HL-60 (cell line): ENCODE data around the gene CORIN.

Experiments used
- DNase-seq, 2 experiments: peaks; one replicate each; pipeline ENCODE4 v3.0.0-alpha.2; 2010 to 2020; ENCODE audit warnings: low read depth in 1 of 2, low spot score in 1 of 2
- H3K27ac ChIP-seq: fragments of 250-450 bp; sonication (Bioruptor Pico); replicated peaks from 2 replicates; pipeline ENCODE4 v1.5.1; 2020; ENCODE audit warnings: mild to moderate bottlenecking, moderate library complexity
- H3K27me3 ChIP-seq: fragments of 250-450 bp; sonication (Bioruptor Pico); 2 replicates; pipeline ENCODE4 v1.5.1; 2021; ENCODE audit warnings: mild to moderate bottlenecking, moderate library complexity; ENCODE audit not compliant: insufficient read depth, poor library complexity, severe bottlenecking
- H3K4me3 ChIP-seq: replicated peaks from 2 replicates; pipeline ENCODE4 v1.5.1; 2011; ENCODE audit warnings: mild to moderate bottlenecking, control low read depth, low read length; ENCODE audit not compliant: insufficient read depth
- CTCF ChIP-seq: IDR thresholded peaks from one replicate; pipeline ENCODE4 v1.5.1; 2011; ENCODE audit warnings: low read length, control low read depth, inconsistent platforms; ENCODE audit not compliant: insufficient read depth
- GABPA ChIP-seq: IDR thresholded peaks from 2 replicates; pipeline ENCODE4 v1.6.1; 2012; ENCODE audit warnings: low read depth
- POLR2AphosphoS5 ChIP-seq: IDR thresholded peaks from 2 replicates; pipeline ENCODE4 v1.6.1; 2012; ENCODE audit warnings: low read depth
- REST ChIP-seq: IDR thresholded peaks from 2 replicates; pipeline ENCODE4 v1.6.1; 2012; ENCODE audit warnings: low read depth; ENCODE audit not compliant: insufficient replicate concordance
- SPI1 ChIP-seq: IDR thresholded peaks from 2 replicates; pipeline ENCODE4 v1.6.1; 2012; ENCODE audit warnings: low read depth, mild to moderate bottlenecking, borderline replicate concordance

The CORIN gene

DNA sequence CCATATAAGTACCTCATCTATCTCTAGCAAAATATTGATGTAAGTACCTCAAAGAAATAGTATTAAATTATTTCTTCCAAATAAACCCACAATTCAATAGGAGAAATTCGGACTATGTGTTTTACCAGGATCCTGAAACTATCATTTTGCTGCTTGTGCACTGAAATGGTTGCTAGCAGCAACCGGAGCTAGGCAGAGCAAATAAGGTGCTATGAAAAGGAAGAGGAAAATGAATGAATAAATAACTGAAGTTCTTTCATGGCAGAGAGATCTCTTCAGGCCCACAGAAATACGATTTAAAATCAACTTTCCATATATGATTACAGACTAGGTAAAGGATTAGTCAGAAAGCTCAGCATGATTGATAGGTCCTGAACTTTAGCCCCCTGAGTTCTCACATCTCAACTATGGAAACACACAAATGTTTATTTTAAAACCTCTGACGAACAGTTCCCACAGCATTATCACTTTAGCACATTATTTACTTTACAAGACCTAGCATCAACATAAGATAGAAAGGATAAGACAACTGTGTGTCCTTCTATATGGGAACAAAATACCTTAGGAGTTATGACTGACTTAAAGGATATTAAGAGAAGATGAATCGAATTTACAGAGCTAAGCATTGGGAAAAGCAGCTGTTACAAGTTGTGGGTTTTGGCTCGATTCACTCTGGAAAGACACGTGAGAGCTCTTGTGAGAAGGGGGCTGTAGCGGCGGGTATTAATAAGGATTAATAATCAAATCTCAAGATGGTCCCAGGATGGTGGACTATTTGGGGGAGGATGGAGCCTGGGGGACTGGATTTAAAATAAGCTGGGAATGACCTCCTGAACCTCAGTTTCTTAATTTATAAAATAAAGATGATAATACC, 104.3 kb downstream of the CORIN start:
- DNase-seq = no peak
- TF ChIP-seq POLR2AphosphoS5 = no peak
- TF ChIP-seq SPI1 = no peak
- no peak for TF ChIP-seq CTCF
- TF ChIP-seq REST = no peak
- no peak for TF ChIP-seq GABPA
- Histone ChIP-seq H3K27ac (no peak overlapping the region), H3K27me3 (no peaks in the 10 kb centered on the region), H3K4me3 (no peak overlapping the region)

DNA sequence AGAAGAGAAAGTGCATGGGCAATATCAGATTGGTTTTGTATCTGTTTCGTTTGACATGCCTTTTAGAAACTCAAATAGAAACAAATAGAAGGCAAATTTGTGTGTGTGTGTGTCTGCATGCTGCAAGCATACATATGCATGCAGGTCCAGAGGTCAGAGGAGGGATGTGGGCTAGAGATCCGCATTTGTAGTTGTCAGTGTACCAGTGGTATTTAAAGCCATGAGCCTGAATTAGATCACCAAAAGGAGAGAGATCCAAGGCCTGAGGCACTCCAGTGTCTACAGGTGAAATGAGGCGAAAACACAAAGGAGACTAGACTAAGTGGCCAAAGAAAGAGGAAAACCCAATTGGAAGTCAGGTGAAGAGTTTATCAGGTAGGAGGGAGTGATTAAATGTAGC, 106.7 kb downstream of the CORIN start:
- no peak overlapping the region for H3K4me3 ChIP-seq
- TF ChIP-seq GABPA = no peak
- TF ChIP-seq SPI1 = no peak
- TF ChIP-seq REST = no peak
- TF ChIP-seq CTCF = no peak
- no peak for TF ChIP-seq POLR2AphosphoS5
- no peak overlapping the region for H3K27ac ChIP-seq
- DNase-seq = no peak
- H3K27me3 ChIP-seq = no peaks in the 10 kb centered on the region

GRCh38 chr4:47729131-47729680, 108.7 kb downstream of the CORIN start:
- Histone ChIP-seq H3K27ac (no peak overlapping the region), H3K4me3 (no peak overlapping the region), H3K27me3 (no peaks in the 10 kb centered on the region)
- TF ChIP-seq POLR2AphosphoS5 (no peak), REST (no peak), GABPA (no peak), SPI1 (no peak), CTCF (no peak)
- DNase-seq = no peak
